IMR-90 (cell line): ENCODE measurements around the gene DGKH. TPM values are rescaled to one million over a fixed set of nuclear protein-coding genes. Genes with fewer than 3 reads are reported as not detected.
A peak's percentile ranks its signal among the peaks of the same experiment; 100 is the strongest.

ENCODE experiments used
- ATAC-seq: fragments of 200-7000 bp; cut with Tn5 transposase; 2 replicates; pipeline ENCODE4 v1.9.1; 2020; ENCODE audit warnings: low read depth, mild to moderate bottlenecking, moderate library complexity
- BruUV-seq: library from RNA; stranded (reverse); fragments of 400-500 nt; replicated peaks from 2 replicates; lab custom pipeline; 2021; lab: Mats Ljungman, UMichigan
- CTCF ChIA-PET: fragments of 300-600 bp; formaldehyde crosslinking; extraction: SDS; loops from one replicate; lab custom pipeline; 2021; ENCODE audit warnings: antibody characterized with exemption; lab: Yijun Ruan, JAX
- POLR2A ChIA-PET: fragments of 300-600 bp; sonication (Branson Sonifier 250); formaldehyde crosslinking; loops from one replicate; lab custom pipeline; 2022; ENCODE audit warnings: antibody characterized with exemption; ENCODE audit not compliant: unreplicated experiment; lab: Charles Lee
- DNase-seq: peaks from one replicate; pipeline ENCODE4 v3.0.0; 2013
- H2AFZ ChIP-seq: replicated peaks from 2 replicates; pipeline ENCODE3; 2013; ENCODE audit warnings: low read length, mild to moderate bottlenecking; ENCODE audit not compliant: poor library complexity
- H2AK5ac ChIP-seq: 2 replicates; pipeline ENCODE4 v1.6.1; 2013; ENCODE audit warnings: low read depth, low read length, inconsistent platforms
- H2AK9ac ChIP-seq: replicated peaks from 2 replicates; pipeline ENCODE3; 2013; ENCODE audit warnings: mild to moderate bottlenecking, low read depth, low read length, moderate library complexity; ENCODE audit not compliant: poor library complexity
- H2BK120ac ChIP-seq: 2 replicates; pipeline ENCODE4 v1.6.1; 2013; ENCODE audit warnings: low read depth, low read length, inconsistent platforms
- H2BK15ac ChIP-seq: 3 replicates; pipeline ENCODE4 v1.6.1; 2013; ENCODE audit warnings: low read depth, low read length, inconsistent platforms
- H2BK20ac ChIP-seq: 2 replicates; pipeline ENCODE4 v1.6.1; 2013; ENCODE audit warnings: low read depth, mild to moderate bottlenecking, inconsistent platforms, low read length, moderate library complexity
- H2BK5ac ChIP-seq: 2 replicates; pipeline ENCODE4 v1.6.1; 2013; ENCODE audit warnings: mild to moderate bottlenecking, low read depth, low read length, inconsistent platforms; ENCODE audit not compliant: poor library complexity, severe bottlenecking
- H3K14ac ChIP-seq: replicated peaks from 2 replicates; pipeline ENCODE4 v1.6.1; 2013; ENCODE audit warnings: low read depth, low read length, inconsistent platforms
- H3K18ac ChIP-seq: 2 replicates; pipeline ENCODE4 v1.6.1; 2013; ENCODE audit warnings: low read depth, low read length, control low read depth
- H3K23ac ChIP-seq: 2 replicates; pipeline ENCODE4 v1.6.1; 2013; ENCODE audit warnings: low read depth, low read length, inconsistent platforms
- H3K27ac ChIP-seq: 2 replicates; pipeline ENCODE4 v1.5.1; 2013; ENCODE audit warnings: mild to moderate bottlenecking, control low read depth, low read length; ENCODE audit not compliant: insufficient read depth
- H3K27me3 ChIP-seq: 2 replicates; pipeline ENCODE4 v1.6.1; 2013; ENCODE audit warnings: low read length; ENCODE audit not compliant: control insufficient read depth, insufficient read depth
- H3K36me3 ChIP-seq: 2 replicates; pipeline ENCODE4 v1.6.1; 2013; ENCODE audit warnings: low read length, mixed read lengths; ENCODE audit not compliant: control insufficient read depth, insufficient read depth
- H3K4ac ChIP-seq: 2 replicates; pipeline ENCODE4 v1.6.1; 2013; ENCODE audit warnings: low read depth, low read length, inconsistent platforms
- H3K4me1 ChIP-seq: 2 replicates; pipeline ENCODE4 v1.6.1; 2013; ENCODE audit warnings: low read length, mixed read lengths; ENCODE audit not compliant: control insufficient read depth, insufficient read depth
- H3K4me2 ChIP-seq: 2 replicates; pipeline ENCODE4 v1.6.1; 2013; ENCODE audit warnings: low read depth, mild to moderate bottlenecking, control low read depth, low read length, moderate library complexity
- H3K4me3 ChIP-seq: 2 replicates; pipeline ENCODE4 v1.5.1; 2013; ENCODE audit warnings: low read depth, mild to moderate bottlenecking, control low read depth, low read length, moderate library complexity; ENCODE audit not compliant: insufficient read depth
- H3K56ac ChIP-seq: 2 replicates; pipeline ENCODE4 v1.6.1; 2013; ENCODE audit warnings: low read length, inconsistent platforms; ENCODE audit not compliant: insufficient read depth; ENCODE audit errors: extremely low read depth
- H3K79me1 ChIP-seq, 2 experiments: 2 replicates each; pipeline ENCODE4 v1.6.1; 2013; ENCODE audit warnings: low read length in 2 of 2, inconsistent platforms in 1 of 2, low read depth in 1 of 2
- H3K9ac ChIP-seq: 2 replicates; pipeline ENCODE4 v1.6.1; 2013; ENCODE audit warnings: low read depth, low read length, control low read depth
- H3K9me1 ChIP-seq: 2 replicates; pipeline ENCODE4 v1.6.1; 2013; ENCODE audit warnings: low read length, inconsistent platforms; ENCODE audit not compliant: insufficient read depth
- H3K9me3 ChIP-seq: 2 replicates; pipeline ENCODE4 v1.6.1; 2013; ENCODE audit warnings: low read length; ENCODE audit not compliant: control insufficient read depth, insufficient read depth
- H4K20me1 ChIP-seq: 2 replicates; pipeline ENCODE4 v1.6.1; 2013; ENCODE audit warnings: low read length, inconsistent platforms; ENCODE audit not compliant: insufficient read depth
- H4K5ac ChIP-seq: 2 replicates; pipeline ENCODE4 v1.6.1; 2013; ENCODE audit warnings: mild to moderate bottlenecking, low read depth, low read length, control low read depth
- H4K8ac ChIP-seq, 2 experiments: 2 replicates each; pipeline ENCODE4 v1.6.1; 2013; ENCODE audit warnings: low read depth in 2 of 2, low read length in 2 of 2, control low read depth in 1 of 2, inconsistent platforms in 1 of 2
- H4K91ac ChIP-seq: 2 replicates; pipeline ENCODE4 v1.6.1; 2013; ENCODE audit warnings: low read depth, low read length, inconsistent platforms; ENCODE audit not compliant: insufficient read depth
- BHLHE40 ChIP-seq: fragments of 150-350 bp; IDR thresholded peaks from 2 replicates; pipeline ENCODE4 v1.6.1; 2016; ENCODE audit warnings: mild to moderate bottlenecking, low read depth, low read length
- MAZ ChIP-seq: IDR thresholded peaks from 2 replicates; pipeline ENCODE4 v1.6.1; 2012; ENCODE audit warnings: low read depth, mild to moderate bottlenecking, low read length, improper control_type of control experiment, moderate library complexity, borderline replicate concordance
- MXI1 ChIP-seq: IDR thresholded peaks from 2 replicates; pipeline ENCODE4 v1.6.1; 2012; ENCODE audit warnings: low read depth, mild to moderate bottlenecking, low read length, moderate library complexity, borderline replicate concordance
- POLR2A ChIP-seq: IDR thresholded peaks from 2 replicates; pipeline ENCODE4 v1.6.1; 2012; ENCODE audit warnings: mild to moderate bottlenecking, low read depth, low read length
- RAD21 ChIP-seq: IDR thresholded peaks from 2 replicates; pipeline ENCODE4 v1.6.1; 2012; ENCODE audit warnings: low read length, improper control_type of control experiment
- RCOR1 ChIP-seq: IDR thresholded peaks from 2 replicates; pipeline ENCODE4 v1.6.1; 2012; ENCODE audit warnings: mild to moderate bottlenecking, low read length, improper control_type of control experiment; ENCODE audit not compliant: insufficient replicate concordance
- SMC3 ChIP-seq: fragments of 150-350 bp; IDR thresholded peaks from 2 replicates; pipeline ENCODE4 v1.6.1; 2016; ENCODE audit warnings: low read depth, mild to moderate bottlenecking, antibody characterized with exemption, low read length, moderate library complexity
- WGBS, 2 experiments: methylation state at CpG; one replicate each; pipeline versions ENCODE4 v1.1.5 to v1.1.7; 2013; ENCODE audit warnings: missing lambda C conversion rate in 2 of 2; ENCODE audit not compliant: insufficient read length in 1 of 2; ENCODE audit errors: extremely low coverage in 2 of 2; 5-methylcytosine and 5-hydroxymethylcytosine counted together
- dilution Hi-C: fragments of 300-500 bp; cut with HindIII; formaldehyde crosslinking; loops from one replicate; pipeline ENCODE4 v1.14.3; 2018; ENCODE audit warnings: low sequenced_read_pairs; ENCODE audit not compliant: unreplicated experiment
- in situ Hi-C: fragments of 300-500 bp; cut with MboI; formaldehyde crosslinking; loops from 3 replicates; pipeline ENCODE4 v1.14.3; 2019; ENCODE audit warnings: low sequenced_read_pairs, inconsistent platforms, mixed read lengths
- intact Hi-C: fragments of 100-400 bp; cut with micrococcal nuclease; formaldehyde crosslinking; loops from 2 replicates; pipeline ENCODE4 v1.10.0; 2022
- polyA plus RNA-seq, 3 experiments: library from polyadenylated mRNA; depleted of rRNA; stranded (reverse); fragments of >200 nt; gene quantifications; 2 replicates each; pipeline ENCODE4 v1.2.3, GENCODE V29; 2012; ENCODE audit warnings: low replicate concordance in 1 of 3
- total RNA-seq: library from RNA; depleted of rRNA; stranded (reverse); fragments of >200 nt; gene quantifications from 2 replicates; pipeline ENCODE4 v1.2.3, GENCODE V29; 2012

DGKH gene
- total and polyA plus RNA-seq, 2 of the 4 experiments (the other 2 are of a cell fraction), result 2.0 to 13.4 TPM

DNA sequence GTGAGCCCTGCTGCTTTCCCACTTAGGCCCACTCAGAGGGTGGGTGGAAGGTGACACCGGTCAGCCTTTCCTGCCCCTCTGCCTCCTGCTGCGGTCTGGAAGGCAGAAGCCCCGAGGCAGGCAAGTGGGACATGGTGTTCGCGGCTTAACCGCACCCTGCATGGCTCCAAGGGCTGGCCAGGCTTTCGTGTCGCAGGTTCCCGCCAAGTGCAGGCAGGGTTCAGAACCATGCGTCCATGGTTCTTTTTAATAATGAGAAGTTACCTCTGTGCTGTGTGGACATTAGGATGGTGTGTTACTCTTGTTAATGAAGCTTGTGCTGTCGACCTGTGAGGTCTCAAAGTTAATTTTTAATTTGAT is 986 bp downstream of the DGKH start:
- Histone ChIP-seq H3K9me3 (no peaks in the 10 kb centered on the region), H4K20me1 (no peaks in the 10 kb centered on the region; the same call in 1 of the 2 replicates), H2AK9ac (peak overlapping the region; percentile 82), H3K14ac (peak overlapping the region; percentile 85), H2BK15ac (no peak overlapping the region), H3K4ac (peak overlapping the region; percentile 72), H3K9ac (peak overlapping the region; percentile 82), H3K36me3 (no peaks in the 10 kb centered on the region), H3K4me2 (peak overlapping the region; percentile 96), H4K8ac (peak overlapping the region; percentile 2 to 57; a peak in 1 of 4 replicates), H3K23ac (0 out of 2 replicates have a peak overlapping the region, but pooled peaks have one; percentile 44), H2BK5ac (peak overlapping the region; percentile 30), H3K4me1 (no peaks in the 10 kb centered on the region), H3K18ac (no peak overlapping the region), H2AFZ (peak overlapping the region; percentile 86), H2BK20ac (no peak overlapping the region), H3K27me3 (no peaks in the 10 kb centered on the region), H2BK120ac (no peak overlapping the region), H3K4me3 (peak overlapping the region; percentile 76), H3K56ac (no peak overlapping the region), H4K5ac (no peak overlapping the region; the same call in 1 of the 2 replicates), H3K9me1 (no peaks in the 10 kb centered on the region), H2AK5ac (peak overlapping the region; percentile 46; the same call in 1 of the 2 replicates), H4K91ac (no peak overlapping the region), H3K27ac (peak overlapping the region; percentile 58), H3K79me1 (peaks cover 15 to 49% of the 10 kb centered on the region in 2 experiments)
- no peak; the same call in 1 of the 2 replicates for ATAC-seq
- POLR2A ChIA-PET, result interaction anchor here (0.7 kb wide), 1 partner anchor 216 kb away, joined by 3 read pairs; no protein-coding TSS in a partner anchor
- dilution Hi-C loops, result no loop called here
- intact Hi-C loops, result loop anchor here (2.0 to 10.0 kb wide), 2 partner anchors 165 to 381 kb away; no protein-coding TSS in a partner anchor
- 25% methylated on average over 2 of the region's 11 CpGs; no CpG with 5 or more reads in 1 of the 2 experiments for WGBS, 2 experiments
- in situ Hi-C loops, result loop anchor here (10.0 kb wide), 1 partner anchor 385 kb away; no protein-coding TSS in a partner anchor
- TF ChIP-seq SMC3, result no peak; the same call in 1 of the 2 replicates
- no peak for TF ChIP-seq RCOR1
- TF ChIP-seq MAZ, result 0 out of 2 replicates have a peak, but pooled peaks have one; percentile 0
- TF ChIP-seq POLR2A, result no peak
- TF ChIP-seq BHLHE40, result no peak
- TF ChIP-seq MXI1, result 0 out of 2 replicates have a peak, but pooled peaks have one; percentile 59
- TF ChIP-seq RAD21, result no peak
- CTCF ChIA-PET, result no interaction called here
- DNase-seq, result no peak
- no TSS peak for BruUV-seq
